Omental fat pad (tissue), 4 donors: ENCODE data around the gene NXPE3. TPM values are rescaled to one million over a fixed set of nuclear protein-coding genes. Genes with fewer than 3 reads are reported as not detected.

ENCODE experiments used
- ATAC-seq: fragments of 150-250 bp; one replicate; pipeline ENCODE4 v1.9.1; 2016; ENCODE audit warnings: mild to moderate bottlenecking, moderate library complexity; ENCODE audit not compliant: low FRiP score
- DNase-seq: peaks from one replicate; pipeline ENCODE4 v3.0.0-alpha.2; 2019; ENCODE audit warnings: low spot score
- total RNA-seq, 4 donors: library from RNA; depleted of rRNA; stranded (reverse); fragments of >200 nt; gene quantifications; one replicate each; pipeline ENCODE4 v1.1.0, GENCODE V29; 2016
- TF ChIP-seq, protein P1 (sequence below), 3 donors: fragments of 450-650 bp; IDR thresholded peaks; one replicate each; pipeline ENCODE4 v1.5.1; 2016 to 2017; ENCODE audit warnings: antibody characterized with exemption in 3 of 3, mild to moderate bottlenecking in 3 of 3, moderate library complexity in 2 of 3

The NXPE3 gene
- total RNA-seq, 4 donors from 2014 or later = 6.5 to 22.9 (median 10.7) TPM

DNA sequence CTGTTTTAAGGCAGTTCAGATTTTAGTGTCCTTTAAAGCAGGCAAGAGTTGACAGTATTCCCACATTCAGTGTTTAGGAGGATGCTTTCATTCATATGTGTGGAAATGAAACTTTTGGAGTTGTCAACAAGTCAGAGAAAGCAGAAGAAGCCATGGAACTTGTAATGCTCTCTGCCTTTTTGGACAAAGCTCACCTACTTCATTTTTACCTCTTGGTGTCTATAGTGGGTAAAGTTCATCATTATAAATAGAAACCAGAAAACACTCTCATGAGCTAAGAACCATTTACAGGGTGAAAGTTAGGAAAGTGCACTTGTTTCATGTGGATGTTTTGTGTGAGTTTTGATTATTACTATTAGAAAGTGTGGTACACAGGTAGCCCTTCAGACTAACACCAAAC is 61.1 kb downstream of the NXPE3 start:
- no peak for ATAC-seq
- no peak for DNase-seq
- TF ChIP-seq, protein P1, sequence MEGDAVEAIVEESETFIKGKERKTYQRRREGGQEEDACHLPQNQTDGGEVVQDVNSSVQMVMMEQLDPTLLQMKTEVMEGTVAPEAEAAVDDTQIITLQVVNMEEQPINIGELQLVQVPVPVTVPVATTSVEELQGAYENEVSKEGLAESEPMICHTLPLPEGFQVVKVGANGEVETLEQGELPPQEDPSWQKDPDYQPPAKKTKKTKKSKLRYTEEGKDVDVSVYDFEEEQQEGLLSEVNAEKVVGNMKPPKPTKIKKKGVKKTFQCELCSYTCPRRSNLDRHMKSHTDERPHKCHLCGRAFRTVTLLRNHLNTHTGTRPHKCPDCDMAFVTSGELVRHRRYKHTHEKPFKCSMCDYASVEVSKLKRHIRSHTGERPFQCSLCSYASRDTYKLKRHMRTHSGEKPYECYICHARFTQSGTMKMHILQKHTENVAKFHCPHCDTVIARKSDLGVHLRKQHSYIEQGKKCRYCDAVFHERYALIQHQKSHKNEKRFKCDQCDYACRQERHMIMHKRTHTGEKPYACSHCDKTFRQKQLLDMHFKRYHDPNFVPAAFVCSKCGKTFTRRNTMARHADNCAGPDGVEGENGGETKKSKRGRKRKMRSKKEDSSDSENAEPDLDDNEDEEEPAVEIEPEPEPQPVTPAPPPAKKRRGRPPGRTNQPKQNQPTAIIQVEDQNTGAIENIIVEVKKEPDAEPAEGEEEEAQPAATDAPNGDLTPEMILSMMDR (IDR thresholded peaks at IDR 0.05) = no peak

DNA sequence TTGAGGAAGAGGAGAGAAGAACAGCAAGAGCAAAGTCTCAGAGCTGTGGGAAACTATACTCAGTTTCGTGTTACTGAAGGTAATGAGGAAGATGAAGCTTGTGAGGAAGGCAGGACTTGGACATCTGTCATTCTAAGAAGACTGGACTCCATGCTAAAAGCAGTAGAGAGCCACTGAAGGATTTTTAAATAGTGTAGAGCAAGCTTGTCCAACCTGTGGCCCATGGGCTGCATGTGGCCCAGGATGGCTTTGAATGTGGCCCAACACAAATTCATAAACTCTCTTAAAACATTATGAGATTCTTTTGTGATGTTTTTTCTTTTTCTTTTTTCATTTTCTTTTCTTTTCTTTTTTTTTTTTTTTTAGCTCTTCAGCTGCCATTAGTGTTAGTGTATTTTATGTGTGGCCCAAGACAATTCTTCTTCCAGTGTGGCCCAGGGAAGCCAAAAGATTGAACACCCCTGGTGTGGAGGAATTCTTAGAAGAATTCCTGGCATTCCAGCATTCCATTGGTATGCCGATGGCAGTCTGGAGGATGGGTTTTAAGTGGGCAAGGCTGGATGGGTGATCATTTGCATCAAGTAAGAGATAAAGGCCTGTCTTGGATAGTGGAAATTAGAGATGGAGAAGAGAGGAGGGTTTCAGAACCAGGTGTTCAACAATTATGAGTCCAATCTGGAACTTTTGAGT is 63.4 kb downstream of the NXPE3 start:
- DNase-seq (no peak), ATAC-seq (no peak)
- TF ChIP-seq, protein P1 (IDR thresholded peaks at IDR 0.05) = no peak

DNA sequence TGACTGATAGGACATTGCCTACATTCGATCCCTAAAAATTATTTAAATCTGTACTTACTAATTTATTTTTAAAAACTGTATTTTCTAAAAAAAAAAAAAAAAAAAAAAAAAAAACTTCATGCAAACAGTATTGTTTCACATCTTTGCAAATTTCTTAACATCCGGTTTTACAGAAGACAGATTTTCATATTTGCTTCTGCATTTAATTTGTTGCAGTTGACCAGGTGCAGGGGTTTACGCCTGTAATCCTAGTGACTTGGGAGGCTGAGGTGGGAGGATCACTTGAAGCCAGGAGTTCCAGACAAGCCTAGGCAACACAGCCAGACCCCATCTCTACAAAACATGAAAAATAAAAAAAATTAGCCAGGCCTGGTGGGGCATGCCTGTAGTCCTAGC is 63.9 kb downstream of the NXPE3 start:
- ATAC-seq (no peak), DNase-seq (no peak)
- TF ChIP-seq, protein P1 (IDR thresholded peaks at IDR 0.05) = no peak

DNA sequence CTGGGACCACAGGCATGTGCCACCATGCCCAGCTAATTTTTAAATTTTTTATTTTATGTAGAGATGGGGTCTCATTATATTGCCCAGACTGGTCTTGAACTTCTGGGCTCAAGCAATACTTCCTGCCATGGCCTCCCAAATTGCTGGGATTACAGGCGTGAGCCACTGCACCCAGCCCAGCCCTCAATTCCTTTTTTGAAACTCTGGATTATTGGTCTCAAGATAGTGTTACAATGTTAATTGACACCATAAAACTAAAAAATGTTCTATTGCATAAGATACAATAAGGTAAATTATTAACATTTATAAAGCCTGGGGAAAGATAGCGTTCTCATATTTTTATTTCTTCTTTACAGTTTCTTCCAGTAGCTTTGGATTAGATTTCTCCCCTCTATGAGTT is 66.4 kb downstream of the NXPE3 start:
- no peak for DNase-seq
- TF ChIP-seq, protein P1 (IDR thresholded peaks at IDR 0.05) = no peak
- no peak for ATAC-seq

DNA sequence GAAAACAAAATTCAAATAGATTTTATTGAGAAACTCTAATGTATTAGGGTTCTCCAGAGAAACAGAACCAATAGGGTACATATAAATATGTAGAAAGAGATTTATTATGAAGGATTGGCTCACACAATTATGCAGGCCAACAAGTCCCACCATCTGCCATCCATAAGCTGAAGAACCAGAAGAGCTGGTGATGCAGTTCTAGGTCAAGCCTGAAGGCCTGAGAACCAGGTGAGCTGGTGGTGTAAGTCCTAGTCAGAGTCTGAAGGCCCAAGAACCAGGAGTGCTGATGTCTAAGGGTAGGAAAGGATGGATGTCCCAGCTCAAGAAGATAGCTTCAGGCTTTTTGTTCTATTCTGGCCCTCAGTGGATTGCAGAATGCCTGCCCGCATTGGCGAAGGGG is 67.7 kb downstream of the NXPE3 start:
- DNase-seq (no peak), ATAC-seq (no peak)
- TF ChIP-seq, protein P1 (IDR thresholded peaks at IDR 0.05) = no peak

DNA sequence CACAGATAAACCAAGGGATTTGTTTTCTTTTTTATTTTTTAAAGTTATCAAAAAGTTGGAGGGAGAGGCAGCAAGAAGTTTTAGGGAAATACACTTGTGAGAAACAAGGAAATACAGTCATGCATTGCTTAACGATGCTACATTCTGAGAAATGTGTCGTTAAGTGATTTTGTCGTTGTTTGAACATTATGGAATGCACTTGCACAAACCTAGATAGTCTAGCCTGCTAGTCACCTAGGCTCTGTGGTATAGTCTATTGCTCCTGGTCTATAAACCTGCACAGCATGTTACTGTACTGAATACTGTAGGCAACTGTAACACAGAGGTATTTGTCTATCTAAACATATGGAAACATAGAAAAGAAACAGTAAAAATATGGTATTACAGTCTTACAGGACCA is 68.3 kb downstream of the NXPE3 start:
- TF ChIP-seq, protein P1 (IDR thresholded peaks at IDR 0.05) = no peak
- DNase-seq (no peak), ATAC-seq (no peak)

DNA sequence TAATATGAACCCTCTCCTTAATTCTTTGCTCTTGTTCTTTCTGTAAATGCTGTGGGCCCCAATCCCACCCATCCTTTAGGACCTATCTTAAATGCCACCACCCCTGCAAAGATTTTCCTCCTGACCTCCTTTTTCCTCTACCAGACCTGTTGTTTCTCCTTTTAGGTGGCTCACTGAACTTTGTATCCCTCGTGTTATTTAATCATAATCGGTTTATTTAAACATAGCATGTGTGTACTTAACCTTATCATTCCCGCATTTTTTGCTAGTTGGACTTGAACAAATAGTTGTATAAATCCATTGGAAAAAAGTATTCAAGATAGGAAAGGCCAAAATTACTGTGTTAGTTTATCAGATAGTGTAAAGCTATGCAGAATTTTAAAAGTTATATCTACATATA is 69.3 kb downstream of the NXPE3 start:
- ATAC-seq = no peak
- DNase-seq = no peak
- TF ChIP-seq, protein P1 (IDR thresholded peaks at IDR 0.05) = no peak
